Measurements from ENCODE around the gene SMAD5.

GRCh38 chr5:136132087-136132486 is 558 bp upstream of the SMAD5 start:
- TF ChIP-seq POLR2A (IDR thresholded peaks at IDR 0.05; ENCODE audit: low read depth, low read length): no peak
- no peak for TF ChIP-seq CTCF (conservative IDR thresholded peaks at IDR 0.05; ENCODE audit: low read depth, low read length)
- no peak for TF ChIP-seq USF2 (IDR thresholded peaks at IDR 0.05; ENCODE audit: low read depth, low read length)
- no peak for TF ChIP-seq RFX5 (IDR thresholded peaks at IDR 0.05; ENCODE audit: low read depth, low read length)
- TF ChIP-seq MXI1 (IDR thresholded peaks at IDR 0.05; ENCODE audit: borderline replicate concordance, low read depth, low read length): no peak
- no peak for TF ChIP-seq MAFK (IDR thresholded peaks at IDR 0.05; ENCODE audit: low read depth, low read length)
- no peak for TF ChIP-seq NFE2L2 (IDR thresholded peaks at IDR 0.05; ENCODE audit: low read depth, low read length)
- TF ChIP-seq MAZ (IDR thresholded peaks at IDR 0.05; ENCODE audit: borderline replicate concordance, low read depth, low read length): no peak
- no peak for TF ChIP-seq RAD21 (IDR thresholded peaks at IDR 0.05; ENCODE audit: low read length)
- no peak for TF ChIP-seq ELK1 (IDR thresholded peaks at IDR 0.05; ENCODE audit: borderline replicate concordance, low read depth, low read length)
- TF ChIP-seq SMC3 (IDR thresholded peaks at IDR 0.05; ENCODE audit: low read depth, low read length): no peak
- TF ChIP-seq FOS (IDR thresholded peaks at IDR 0.05; ENCODE audit: low read depth, low read length): no peak
- no peak for TF ChIP-seq CEBPB (IDR thresholded peaks at IDR 0.05; ENCODE audit: low read depth, low read length)
- no peak for TF ChIP-seq CHD1 (IDR thresholded peaks at IDR 0.05; ENCODE audit: low read depth, low read length)
